Neuronal stem cell (in vitro differentiated cells): ENCODE data around the gene MYO15B.

Experiments
- DNase-seq: peaks from one replicate; pipeline ENCODE4 v3.0.0-alpha.2; 2013; ENCODE audit warnings: low spot score
- H2AFZ ChIP-seq: one replicate; pipeline ENCODE4 v1.6.1; 2013; ENCODE audit warnings: mild to moderate bottlenecking, low read length, inconsistent platforms
- H2AK5ac ChIP-seq: 2 replicates; pipeline ENCODE4 v1.6.1; 2013; ENCODE audit warnings: low read depth, mild to moderate bottlenecking, inconsistent platforms, low read length, moderate library complexity, mixed read lengths
- H2BK120ac ChIP-seq: 2 replicates; pipeline ENCODE4 v1.6.1; 2013; ENCODE audit warnings: low read depth, mild to moderate bottlenecking, inconsistent platforms, low read length, moderate library complexity, mixed read lengths
- H2BK12ac ChIP-seq: one replicate; pipeline ENCODE4 v1.6.1; 2013; ENCODE audit warnings: low read length, inconsistent platforms
- H2BK15ac ChIP-seq: 2 replicates; pipeline ENCODE4 v1.6.1; 2013; ENCODE audit warnings: mild to moderate bottlenecking, low read length, inconsistent platforms, mixed read lengths
- H2BK5ac ChIP-seq: one replicate; pipeline ENCODE4 v1.6.1; 2013; ENCODE audit warnings: inconsistent platforms, mild to moderate bottlenecking, low read length, moderate library complexity
- H3K14ac ChIP-seq: one replicate; pipeline ENCODE4 v1.6.1; 2013; ENCODE audit warnings: low read length, inconsistent platforms
- H3K18ac ChIP-seq: 2 replicates; pipeline ENCODE4 v1.6.1; 2013; ENCODE audit warnings: low read length, inconsistent platforms
- H3K23ac ChIP-seq: 2 replicates; pipeline ENCODE4 v1.6.1; 2013; ENCODE audit warnings: low read depth, mild to moderate bottlenecking, mixed read lengths, low read length, inconsistent platforms; ENCODE audit not compliant: poor library complexity
- H3K27ac ChIP-seq: replicated peaks from 3 replicates; pipeline ENCODE4 v1.5.1; 2013; ENCODE audit warnings: low read length, inconsistent platforms
- H3K27me3 ChIP-seq, 3 experiments: 2 replicates each; pipeline ENCODE4 v1.6.1; 2013; ENCODE audit warnings: low read length in 3 of 3, mild to moderate bottlenecking in 2 of 3, inconsistent platforms in 1 of 3, low read depth in 1 of 3, mixed read lengths in 1 of 3, moderate library complexity in 1 of 3; ENCODE audit not compliant: control insufficient read depth in 3 of 3, insufficient read depth in 3 of 3
- H3K36me3 ChIP-seq, 2 donors: replicated peaks in 1 of 2; 2 replicates each; pipeline ENCODE4 v1.6.1; 2013; ENCODE audit warnings: low read length in 2 of 2; ENCODE audit not compliant: control insufficient read depth in 2 of 2, insufficient read depth in 2 of 2
- H3K4ac ChIP-seq: 2 replicates; pipeline ENCODE4 v1.6.1; 2013; ENCODE audit warnings: inconsistent platforms, mild to moderate bottlenecking, low read length, moderate library complexity
- H3K4me1 ChIP-seq, 2 donors: 1 replicate in 1 of 2; 2 replicates in 1 of 2; pipeline ENCODE4 v1.6.1; 2013; ENCODE audit warnings: low read length in 2 of 2, low read depth in 1 of 2; ENCODE audit not compliant: control insufficient read depth in 2 of 2, insufficient read depth in 1 of 2
- H3K4me2 ChIP-seq: one replicate; pipeline ENCODE4 v1.6.1; 2013; ENCODE audit warnings: mild to moderate bottlenecking, low read length, inconsistent platforms; ENCODE audit not compliant: insufficient read depth, poor library complexity, severe bottlenecking
- H3K4me3 ChIP-seq, 2 donors: 2 replicates each; pipeline ENCODE4 v1.5.1; 2013; ENCODE audit warnings: low read length in 2 of 2, mild to moderate bottlenecking in 2 of 2, inconsistent platforms in 1 of 2, moderate library complexity in 1 of 2
- H3K79me1 ChIP-seq: one replicate; pipeline ENCODE4 v1.6.1; 2013; ENCODE audit warnings: low read depth, mild to moderate bottlenecking, inconsistent platforms, low read length, moderate library complexity
- H3K9ac ChIP-seq: one replicate; pipeline ENCODE4 v1.6.1; 2013; ENCODE audit warnings: mild to moderate bottlenecking, low read depth, low read length, inconsistent platforms; ENCODE audit not compliant: poor library complexity
- H3K9me3 ChIP-seq, 2 donors: replicated peaks in 1 of 2; 2 replicates each; pipeline versions ENCODE3 to v1.6.1; 2013; ENCODE audit warnings: low read length in 2 of 2, mild to moderate bottlenecking in 2 of 2, inconsistent platforms in 1 of 2, low read depth in 1 of 2, mixed read lengths in 1 of 2, moderate library complexity in 1 of 2; ENCODE audit not compliant: control insufficient read depth in 2 of 2, insufficient read depth in 1 of 2
- H4K8ac ChIP-seq: one replicate; pipeline ENCODE4 v1.6.1; 2013; ENCODE audit warnings: low read depth, mild to moderate bottlenecking, inconsistent platforms, low read length, moderate library complexity
- H4K91ac ChIP-seq: one replicate; pipeline ENCODE4 v1.6.1; 2013; ENCODE audit warnings: low read length, low read depth, mild to moderate bottlenecking, inconsistent platforms; ENCODE audit not compliant: poor library complexity
- WGBS, 2 donors: extraction: QIAGEN DNeasy Blood & Tissue Kit; methylation state at CpG; one replicate each; pipeline ENCODE4 v1.1.7; 2013; ENCODE audit warnings: missing lambda C conversion rate in 2 of 2, mixed read lengths in 1 of 2; ENCODE audit not compliant: insufficient read length in 2 of 2, insufficient replicate concordance in 1 of 2; ENCODE audit errors: extremely low coverage in 2 of 2; 5-methylcytosine and 5-hydroxymethylcytosine counted together

The MYO15B gene

DNA sequence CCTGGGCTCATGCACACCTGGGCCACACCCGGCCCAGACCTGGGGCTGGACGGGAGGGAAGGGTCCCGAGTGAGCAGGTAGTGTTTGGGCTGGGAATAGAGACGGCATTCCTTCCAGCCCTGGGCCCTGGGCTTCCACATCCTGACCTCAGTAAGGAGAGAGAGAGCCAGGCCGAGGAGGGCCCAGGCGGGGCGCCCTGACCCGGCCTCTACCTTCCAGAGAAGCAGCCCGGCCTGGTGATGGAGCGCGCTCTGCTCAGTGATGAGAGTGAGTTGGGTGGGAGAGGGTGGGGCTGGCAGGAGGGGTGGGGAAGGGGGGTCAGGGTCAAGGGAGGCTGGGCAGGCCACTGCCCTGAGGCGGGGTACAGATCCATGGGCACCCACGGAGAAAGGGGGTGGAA lies 13.6 kb upstream of the MYO15B start:
- H2BK120ac ChIP-seq: no peak overlapping the region
- H3K4me1 ChIP-seq: peaks cover 0 to 15% of the 10 kb centered on the region in 2 donors
- H3K4me2 ChIP-seq: no peak overlapping the region
- peaks cover 0 to 9% (median 0%) of the 10 kb centered on the region in 3 experiments for H3K27me3 ChIP-seq
- no peak overlapping the region for H3K4me3 ChIP-seq
- H3K18ac ChIP-seq: no peak overlapping the region
- H4K8ac ChIP-seq: peak overlapping the region; percentile 19
- peak overlapping the region; percentile 31 for H3K23ac ChIP-seq
- DNase-seq: no peak
- no peak overlapping the region for H3K4ac ChIP-seq
- no peak overlapping the region for H2BK12ac ChIP-seq
- H3K79me1 ChIP-seq: peaks cover 3% of the 10 kb centered on the region
- no peak overlapping the region for H2AFZ ChIP-seq
- H2BK5ac ChIP-seq: no peak overlapping the region
- no peak overlapping the region for H2BK15ac ChIP-seq
- no CpG with 5 or more reads among the region's 13 CpGs for WGBS, 2 donors
- H3K9me3 ChIP-seq: peaks cover 0 to 2% of the 10 kb centered on the region in 2 donors
- H4K91ac ChIP-seq: no peak overlapping the region
- peaks cover 0 to 5% of the 10 kb centered on the region in 2 donors for H3K36me3 ChIP-seq
- peak overlapping the region; percentile 63 for H3K9ac ChIP-seq
- H2AK5ac ChIP-seq: no peak overlapping the region
- no peak overlapping the region for H3K14ac ChIP-seq
- H3K27ac ChIP-seq: no peak overlapping the region

GRCh38 chr17:75574404-75575036 lies 13.1 kb upstream of the MYO15B start:
- no peak overlapping the region for H2BK15ac ChIP-seq
- H2BK12ac ChIP-seq: no peak overlapping the region
- H2BK120ac ChIP-seq: no peak overlapping the region
- no peak overlapping the region for H3K14ac ChIP-seq
- peak overlapping the region; percentile 55 for H3K23ac ChIP-seq
- H2BK5ac ChIP-seq: no peak overlapping the region
- no peak overlapping the region for H3K27ac ChIP-seq
- peak overlapping the region; percentile 38 for H3K18ac ChIP-seq
- H3K9ac ChIP-seq: peak overlapping the region; percentile 63
- H3K4me2 ChIP-seq: no peak overlapping the region
- peaks cover 3% of the 10 kb centered on the region for H3K79me1 ChIP-seq
- H3K4me3 ChIP-seq: no peak overlapping the region
- H3K36me3 ChIP-seq: peaks cover 0 to 4% of the 10 kb centered on the region in 2 donors
- H3K27me3 ChIP-seq: peaks cover 0 to 9% (median 0%) of the 10 kb centered on the region in 3 experiments
- H4K91ac ChIP-seq: no peak overlapping the region
- peaks cover 0 to 2% of the 10 kb centered on the region in 2 donors for H3K9me3 ChIP-seq
- peaks cover 0 to 15% of the 10 kb centered on the region in 2 donors for H3K4me1 ChIP-seq
- no peak for DNase-seq
- WGBS, 2 donors: no CpG with 5 or more reads among the region's 29 CpGs
- no peak overlapping the region for H4K8ac ChIP-seq
- no peak overlapping the region for H3K4ac ChIP-seq
- H2AFZ ChIP-seq: no peak overlapping the region
- H2AK5ac ChIP-seq: peak overlapping the region; percentile 5

GRCh38 chr17:75575197-75575596 lies 12.4 kb upstream of the MYO15B start:
- Histone ChIP-seq H2BK5ac (no peak overlapping the region), H3K14ac (no peak overlapping the region), H3K27ac (no peak overlapping the region), H4K91ac (no peak overlapping the region), H3K9ac (no peak overlapping the region), H2AK5ac (no peak overlapping the region), H3K36me3 (peaks cover 0 to 4% of the 10 kb centered on the region in 2 donors), H3K18ac (no peak overlapping the region), H3K4me3 (no peak overlapping the region), H3K4me2 (no peak overlapping the region), H3K79me1 (peaks cover 3% of the 10 kb centered on the region), H3K27me3 (peaks cover 0 to 7% (median 0%) of the 10 kb centered on the region in 3 experiments), H3K9me3 (peaks cover 0 to 2% of the 10 kb centered on the region in 2 donors), H2BK15ac (no peak overlapping the region), H2BK12ac (no peak overlapping the region), H3K4me1 (peaks cover 0 to 10% of the 10 kb centered on the region in 2 donors), H2BK120ac (no peak overlapping the region), H2AFZ (no peak overlapping the region), H3K23ac (no peak overlapping the region), H4K8ac (no peak overlapping the region), H3K4ac (no peak overlapping the region)
- WGBS, 2 donors: no CpG with 5 or more reads among the region's 10 CpGs
- no peak for DNase-seq

DNA sequence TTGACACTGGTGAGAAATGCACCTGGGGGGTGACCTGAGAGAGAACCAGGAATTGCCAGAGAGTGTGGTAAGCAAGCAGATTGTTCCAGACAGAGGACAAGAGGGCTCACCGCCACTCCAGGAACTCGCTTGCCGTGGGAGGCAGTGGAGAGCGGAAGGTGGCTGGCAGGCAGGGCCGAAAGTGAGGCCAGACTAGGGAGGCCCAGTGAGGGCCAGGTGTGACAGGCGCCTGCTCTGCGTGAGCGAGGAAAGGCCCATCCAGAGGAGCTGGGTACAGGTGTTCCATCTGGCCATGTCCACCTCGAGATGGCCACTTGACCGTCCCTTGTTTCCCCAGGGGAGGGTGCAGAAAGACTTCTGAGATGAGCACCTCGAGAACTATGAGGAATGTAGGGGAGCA lies 11.9 kb upstream of the MYO15B start:
- H3K36me3 ChIP-seq: peaks cover 0 to 2% of the 10 kb centered on the region in 2 donors
- no CpG with 5 or more reads among the region's 11 CpGs for WGBS, 2 donors

More for the DNA sequence above, 11.9 kb upstream of the MYO15B start:
- Histone ChIP-seq H2AK5ac (peak overlapping the region; percentile 86), H2BK15ac (no peak overlapping the region), H3K23ac (no peak overlapping the region), H4K91ac (no peak overlapping the region), H3K4me1 (peaks cover 0 to 4% of the 10 kb centered on the region in 2 donors), H3K4ac (no peak overlapping the region), H3K79me1 (peaks cover 3% of the 10 kb centered on the region), H3K9me3 (peaks cover 0 to 2% of the 10 kb centered on the region in 2 donors), H3K4me3 (no peak overlapping the region), H3K27me3 (peaks cover 0 to 7% (median 0%) of the 10 kb centered on the region in 3 experiments), H2BK12ac (no peak overlapping the region), H2BK120ac (no peak overlapping the region), H3K9ac (no peak overlapping the region), H2BK5ac (no peak overlapping the region), H3K18ac (no peak overlapping the region), H3K4me2 (no peak overlapping the region), H3K27ac (no peak overlapping the region), H3K14ac (peak overlapping the region; percentile 47), H4K8ac (no peak overlapping the region), H2AFZ (no peak overlapping the region)
- DNase-seq: no peak
